GM18951 (cell line): Measurements from ENCODE around the gene NUDT9.
"Not testable (repeated sequence)": the region's sequence is repeated elsewhere in the genome, so short reads cannot be mapped to it uniquely, and the experiment has no call there.

ENCODE experiments used
- POLR2A ChIP-seq: IDR thresholded peaks from 4 replicates; pipeline ENCODE4 v1.6.1; 2011; ENCODE audit warnings: mild to moderate bottlenecking; ENCODE audit not compliant: insufficient read length, insufficient read depth; ENCODE audit errors: extremely low read depth
- in situ Hi-C: fragments of 300-500 bp; cut with MboI; formaldehyde crosslinking; loops from one replicate; pipeline ENCODE4 v1.12.0; 2022; ENCODE audit warnings: low sequenced_read_pairs, mixed read lengths, inconsistent platforms; ENCODE audit not compliant: unreplicated experiment

NUDT9 gene

DNA sequence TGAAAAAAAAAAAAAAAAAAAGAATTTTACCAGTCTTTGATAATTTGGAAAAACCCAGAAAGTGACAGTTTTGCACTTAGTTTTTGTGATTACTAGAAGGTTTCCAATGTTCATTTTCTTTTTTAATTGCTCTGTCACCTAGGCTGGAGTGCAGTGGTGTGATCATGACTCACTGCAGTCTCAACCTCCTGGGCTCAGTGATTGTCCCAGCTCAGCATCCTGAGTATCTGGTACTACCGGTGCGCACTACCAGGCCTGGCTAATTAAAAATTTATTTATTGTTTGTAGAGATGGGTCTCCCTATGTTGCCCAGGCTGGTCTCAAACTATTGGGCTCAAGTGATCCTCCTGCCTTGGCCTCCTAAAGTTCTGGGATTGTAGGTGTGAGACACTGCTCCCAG, 3.3 kb downstream of the NUDT9 start:
- in situ Hi-C loops, result no loop called here
- no peak for TF ChIP-seq POLR2A

DNA sequence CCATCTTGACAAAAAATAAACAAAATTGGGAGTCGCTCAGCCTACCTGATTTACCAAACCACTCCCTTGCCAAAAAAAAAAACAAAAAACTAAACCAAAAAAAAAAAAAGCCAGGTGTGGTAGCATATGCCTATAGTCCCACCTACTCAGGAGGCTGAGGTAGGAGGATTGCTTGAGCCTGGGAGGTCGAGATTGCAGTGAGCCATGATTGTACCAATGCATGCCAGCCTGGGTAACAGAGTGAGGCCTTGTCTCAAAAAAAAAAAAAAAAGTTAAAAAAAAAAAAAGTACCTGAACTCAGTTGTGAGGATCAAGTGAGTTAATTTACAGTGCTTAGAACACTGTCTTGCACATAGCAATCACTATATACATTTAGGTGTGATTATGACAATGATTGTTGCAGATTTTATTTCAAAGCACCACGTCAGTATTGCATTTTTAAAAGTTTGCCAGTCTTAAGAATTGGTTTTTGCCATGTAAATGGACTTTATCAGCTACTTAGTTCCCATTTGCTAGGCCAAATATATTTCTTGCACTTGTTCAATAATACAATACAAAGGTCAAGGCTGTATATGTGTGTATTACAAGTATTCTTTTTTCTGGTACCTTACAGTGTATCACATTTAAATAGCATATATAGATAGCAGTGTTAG, 4.6 kb downstream of the NUDT9 start:
- no peak for TF ChIP-seq POLR2A
- in situ Hi-C loops, result no loop called here

DNA sequence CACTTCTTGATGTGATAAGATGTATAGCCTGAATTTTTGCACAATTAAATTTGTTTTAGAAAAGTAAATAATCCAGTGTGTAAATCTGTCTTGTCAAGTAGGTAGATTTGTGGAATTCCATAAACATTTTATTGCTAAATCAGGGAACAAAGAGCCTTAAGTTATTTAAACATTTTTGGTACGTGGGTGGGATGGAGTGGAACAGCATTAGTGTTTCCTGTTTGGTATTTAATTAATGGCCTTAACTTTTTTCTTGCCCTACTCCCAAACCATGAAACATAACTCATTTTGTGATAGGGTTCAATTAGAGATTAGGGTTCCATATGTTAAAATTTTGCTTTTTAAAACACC, 5.1 kb downstream of the NUDT9 start:
- in situ Hi-C loops, result no loop called here
- no peak for TF ChIP-seq POLR2A

DNA sequence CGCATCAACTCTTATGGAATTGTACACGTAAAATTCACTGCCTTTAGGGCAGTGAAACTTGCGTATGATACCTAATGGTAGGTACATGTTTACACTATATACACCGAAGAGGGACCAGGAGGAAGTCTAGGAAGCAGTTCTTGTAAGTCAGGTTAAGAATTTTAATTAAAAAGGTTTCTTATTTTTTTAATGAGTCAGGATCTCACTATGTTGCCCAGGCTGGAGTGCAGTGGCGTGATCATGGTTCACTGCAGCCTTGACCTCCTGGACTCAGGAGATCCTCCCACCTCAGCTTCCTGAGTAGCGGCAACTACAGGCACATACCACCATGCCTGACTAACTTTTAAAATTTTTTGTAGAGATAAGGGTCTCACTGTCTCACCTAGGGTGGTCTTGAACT, 6.6 kb downstream of the NUDT9 start:
- no peak for TF ChIP-seq POLR2A
- in situ Hi-C loops, result no loop called here

DNA sequence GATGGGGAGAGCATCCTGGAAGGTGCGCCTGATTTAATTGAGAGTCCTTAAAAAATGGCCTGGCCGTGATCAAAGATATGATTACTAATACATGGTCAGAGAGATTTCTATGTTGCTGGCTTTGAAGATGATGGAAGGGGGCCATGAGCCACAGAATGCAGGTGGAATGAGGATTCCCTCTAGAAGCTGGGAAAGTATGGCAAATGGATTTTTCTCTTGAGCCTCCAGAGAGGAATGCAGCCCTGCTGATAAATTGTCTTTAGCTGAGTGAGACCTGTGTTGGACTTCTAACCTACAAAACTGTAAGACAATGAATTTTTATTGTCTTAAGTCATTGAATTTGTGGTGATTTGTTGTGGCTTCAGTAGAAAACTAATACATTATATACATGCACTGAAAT, 7.7 kb downstream of the NUDT9 start:
- in situ Hi-C loops, result no loop called here
- TF ChIP-seq POLR2A, result no peak

DNA sequence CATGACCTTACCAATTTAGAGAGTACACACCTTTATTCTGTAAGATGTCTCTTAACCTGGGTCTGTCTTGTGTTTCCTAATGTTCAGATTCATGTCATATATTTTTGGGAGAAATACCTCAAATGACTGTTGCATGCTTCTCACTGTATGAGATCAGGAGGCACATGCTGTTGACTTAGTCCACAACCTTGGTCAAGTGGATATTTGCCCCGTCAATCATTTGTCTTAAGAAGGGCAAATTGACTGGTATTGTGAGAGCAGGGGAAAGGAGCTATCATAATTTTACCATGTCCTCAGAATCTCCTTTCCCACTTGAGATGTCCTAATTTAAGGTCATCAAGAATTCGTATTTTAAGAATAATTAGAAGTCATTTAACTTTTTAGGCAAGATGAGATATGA, 11.0 kb downstream of the NUDT9 start:
- in situ Hi-C loops, result no loop called here
- TF ChIP-seq POLR2A, result no peak

DNA sequence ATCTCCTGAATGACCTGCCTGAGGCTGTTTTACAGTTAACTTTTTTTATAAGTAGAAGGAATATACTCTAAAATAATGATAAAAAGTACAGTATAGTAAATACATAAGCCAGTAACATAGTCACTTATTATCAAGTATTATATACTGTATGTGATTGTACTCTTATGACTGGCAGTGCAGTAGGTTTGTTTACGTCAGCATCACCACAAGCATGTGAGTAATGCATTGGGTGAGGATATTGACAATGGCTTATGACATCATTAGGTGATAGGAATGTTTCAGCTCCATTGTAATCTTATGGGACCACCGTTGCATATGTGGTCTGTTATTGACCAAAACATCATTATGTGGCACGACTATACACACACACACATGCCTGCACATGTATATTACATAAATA, 20.5 kb downstream of the NUDT9 start:
- in situ Hi-C loops, result no loop called here
- TF ChIP-seq POLR2A, result no peak

DNA sequence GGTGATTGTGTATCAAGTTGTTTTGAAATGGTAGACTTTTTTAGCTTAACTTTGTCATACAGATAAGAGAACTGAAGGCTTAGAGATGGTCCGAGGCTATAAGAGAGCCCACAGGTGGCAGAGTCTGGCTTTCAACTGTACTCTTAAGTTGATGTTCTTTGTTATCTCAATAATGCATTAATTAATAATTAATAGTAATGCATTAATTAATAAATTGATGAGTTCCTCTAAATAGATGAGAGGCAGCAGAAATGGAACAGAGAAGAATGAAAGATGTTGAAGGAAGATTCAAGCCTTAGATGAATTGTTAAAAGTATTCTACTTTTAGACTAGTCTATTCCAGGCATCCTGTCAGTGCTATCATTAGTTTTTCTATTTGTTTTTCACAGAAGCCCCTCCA, 22.4 kb downstream of the NUDT9 start:
- in situ Hi-C loops, result no loop called here

DNA sequence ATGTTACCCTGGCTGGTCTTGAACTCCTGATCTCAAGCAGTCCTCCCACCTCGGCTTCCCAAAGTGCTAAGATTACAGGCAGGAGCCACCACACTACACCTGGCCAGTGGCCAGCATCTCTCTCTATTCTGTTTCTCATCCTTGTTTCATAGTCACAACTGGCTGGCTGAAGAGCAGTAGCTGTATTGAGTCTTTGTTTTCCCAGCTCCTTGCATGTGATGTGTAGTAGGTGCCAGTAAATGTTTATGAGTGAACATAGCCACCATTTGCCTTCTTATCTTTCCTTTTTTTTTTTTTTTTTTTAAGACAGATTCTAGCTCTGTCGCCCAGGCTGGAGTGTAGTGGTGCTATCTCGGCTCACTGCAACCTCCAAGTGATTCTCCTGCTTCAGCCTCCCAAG, 23.6 kb downstream of the NUDT9 start:
- in situ Hi-C loops, result no loop called here
- no peak for TF ChIP-seq POLR2A

More for the DNA sequence above, 22.4 kb downstream of the NUDT9 start:
- TF ChIP-seq POLR2A, result no peak

DNA sequence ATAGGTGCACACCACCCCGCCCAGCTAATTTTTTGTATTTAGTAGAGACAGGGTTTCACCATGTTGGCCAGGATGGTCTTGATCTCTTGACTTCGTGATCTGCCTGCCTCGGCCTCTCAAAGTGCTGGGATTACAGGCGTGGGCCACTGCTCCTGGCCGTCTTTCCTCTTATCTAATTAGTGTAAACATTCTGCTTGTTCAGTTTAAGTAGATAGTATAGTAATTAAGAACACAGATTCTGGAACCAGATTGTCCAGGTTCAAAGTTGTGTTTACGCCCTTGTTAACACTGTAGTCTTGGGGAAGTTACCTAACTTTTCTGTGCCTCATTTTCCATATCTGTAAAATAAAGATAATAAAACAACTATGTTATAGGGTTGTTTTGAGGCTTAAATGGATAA, 24.0 kb downstream of the NUDT9 start:
- in situ Hi-C loops, result not testable (repeated sequence)

DNA sequence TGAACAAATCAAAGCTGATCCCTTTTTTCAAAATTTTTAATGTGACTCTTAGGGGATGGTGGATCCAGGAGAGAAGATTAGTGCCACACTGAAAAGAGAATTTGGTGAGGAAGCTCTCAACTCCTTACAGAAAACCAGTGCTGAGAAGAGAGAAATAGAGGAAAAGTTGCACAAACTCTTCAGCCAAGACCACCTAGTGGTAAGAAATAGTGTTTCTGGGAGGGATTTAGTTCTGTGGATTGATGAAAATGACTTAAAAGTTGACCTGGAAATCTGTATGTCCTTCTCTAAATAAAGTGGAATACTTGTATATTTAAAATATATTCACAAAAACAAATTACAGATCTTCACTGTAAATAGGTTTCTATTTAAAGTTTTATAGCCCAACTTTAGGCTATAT, 29.2 kb downstream of the NUDT9 start:
- in situ Hi-C loops, result no loop called here
- no peak for TF ChIP-seq POLR2A

DNA sequence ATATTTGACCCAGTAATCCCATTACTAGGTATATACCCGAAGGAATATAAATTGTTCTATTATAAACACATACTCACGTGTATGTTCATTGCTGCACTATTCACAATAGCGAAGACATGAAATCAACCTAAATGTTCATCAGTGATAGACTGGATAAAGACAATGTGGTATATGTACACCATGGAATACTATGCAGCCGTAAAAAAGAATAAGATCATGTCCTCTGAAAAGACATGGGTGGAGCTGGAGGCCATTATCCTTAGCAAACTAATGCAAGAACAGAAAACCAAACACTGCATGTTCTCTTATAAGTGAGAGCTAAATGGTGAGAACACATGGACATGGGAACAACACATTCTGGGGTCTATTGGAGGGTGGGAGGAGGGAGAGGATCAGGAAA, 36.5 kb downstream of the NUDT9 start:
- TF ChIP-seq POLR2A, result no peak
- in situ Hi-C loops, result no loop called here

DNA sequence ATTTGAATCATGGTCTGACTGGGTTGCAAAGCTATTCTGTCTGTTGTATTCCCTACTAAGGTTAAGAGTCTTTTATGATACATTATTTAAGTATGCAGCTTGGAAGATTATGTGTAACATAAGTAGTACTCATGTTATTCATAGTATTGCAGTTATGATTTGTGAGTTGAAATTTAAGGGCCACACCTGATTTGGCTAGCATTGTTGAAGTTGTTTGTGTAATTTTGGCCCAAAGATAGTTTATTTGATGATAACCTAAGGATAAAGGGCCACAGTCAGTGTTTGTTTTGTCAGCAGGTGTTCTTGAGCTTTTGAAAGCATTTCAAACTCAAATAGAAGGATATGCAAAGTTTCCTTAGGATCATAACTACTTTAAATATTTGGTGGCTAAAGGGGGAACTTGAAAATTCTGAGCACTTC, 38.9 kb downstream of the NUDT9 start:
- in situ Hi-C loops, result loop anchor here (10.0 kb wide), 1 partner anchor 86 kb away; no protein-coding TSS in a partner anchor
- TF ChIP-seq POLR2A, result no peak

DNA sequence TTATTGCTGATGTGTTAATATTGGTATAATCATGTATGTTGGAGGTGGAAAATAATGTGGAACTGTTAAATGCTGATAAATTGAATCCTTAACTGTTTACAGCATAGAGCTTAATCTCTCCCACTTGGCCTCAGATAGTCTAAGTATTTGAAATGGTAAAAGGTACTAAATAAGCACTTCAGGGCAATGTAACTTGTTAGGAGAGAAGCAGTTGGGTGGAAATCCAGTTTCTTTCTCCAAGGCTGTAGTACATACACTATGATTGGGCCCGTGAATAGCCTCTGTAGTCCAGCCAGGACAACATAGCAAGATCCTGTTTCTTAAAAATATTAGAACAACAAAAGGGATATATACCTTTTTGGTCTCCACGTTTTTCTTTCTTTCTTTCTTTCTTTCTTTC, 39.7 kb downstream of the NUDT9 start:
- in situ Hi-C loops, result loop anchor here (10.0 kb wide), 1 partner anchor 87 kb away; no protein-coding TSS in a partner anchor
- TF ChIP-seq POLR2A, result no peak
